HG03571 (cell line): ENCODE results near the gene MARCKSL1.

Source experiments
- ATAC-seq: cut with Tn5 transposase; IDR thresholded peaks from one replicate; pipeline ENCODE4 v1.9.1; 2021; ENCODE audit not compliant: unreplicated experiment

MARCKSL1 gene

DNA sequence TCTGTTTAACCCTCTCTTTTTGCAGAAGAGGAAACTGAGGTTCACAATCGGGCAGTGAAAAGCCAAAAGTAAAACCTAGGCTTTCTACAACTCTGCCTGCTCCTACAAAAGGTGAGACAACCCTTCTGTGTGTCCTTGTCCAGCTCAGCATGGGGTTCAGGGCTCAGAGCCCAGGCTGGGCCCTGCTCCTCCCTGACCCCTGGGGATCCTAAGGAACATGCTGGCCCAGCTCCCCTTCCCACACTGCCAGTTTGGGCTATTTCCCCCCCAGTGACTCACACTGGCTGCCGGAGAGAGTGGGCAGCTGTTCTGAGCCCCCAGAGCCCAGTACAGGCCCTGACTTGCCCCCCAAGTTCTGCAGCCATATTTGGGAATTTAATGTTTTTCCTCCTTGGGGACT is 17.4 kb upstream of the MARCKSL1 start:
- ATAC-seq = no peak

DNA sequence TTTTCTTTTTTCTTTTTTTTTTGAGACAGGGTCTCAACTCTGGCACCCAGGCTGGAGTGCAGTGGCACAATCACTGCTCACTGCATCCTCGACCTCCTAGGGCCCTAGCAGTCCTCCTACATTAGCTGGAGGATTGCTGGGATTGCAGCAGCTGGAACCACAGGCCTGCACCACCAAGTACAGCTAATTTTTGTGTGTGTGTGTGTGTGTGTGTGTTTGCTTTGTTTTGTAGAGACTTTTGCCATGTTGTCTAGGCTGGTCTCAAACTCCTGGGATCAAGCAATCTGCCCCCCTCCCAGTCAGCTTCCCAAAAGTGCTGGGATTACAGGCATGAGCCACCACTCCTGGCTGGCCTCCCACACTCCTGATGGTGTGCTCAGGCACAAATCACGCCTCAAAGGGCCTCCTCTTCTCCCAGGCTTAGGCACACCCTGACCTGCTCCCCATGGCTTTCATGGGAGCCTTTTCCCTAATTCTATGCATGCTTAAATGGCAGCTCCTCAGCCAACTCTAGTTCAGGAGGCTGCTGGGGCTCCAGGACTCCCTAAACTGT is 16.9 kb upstream of the MARCKSL1 start:
- no peak for ATAC-seq

DNA sequence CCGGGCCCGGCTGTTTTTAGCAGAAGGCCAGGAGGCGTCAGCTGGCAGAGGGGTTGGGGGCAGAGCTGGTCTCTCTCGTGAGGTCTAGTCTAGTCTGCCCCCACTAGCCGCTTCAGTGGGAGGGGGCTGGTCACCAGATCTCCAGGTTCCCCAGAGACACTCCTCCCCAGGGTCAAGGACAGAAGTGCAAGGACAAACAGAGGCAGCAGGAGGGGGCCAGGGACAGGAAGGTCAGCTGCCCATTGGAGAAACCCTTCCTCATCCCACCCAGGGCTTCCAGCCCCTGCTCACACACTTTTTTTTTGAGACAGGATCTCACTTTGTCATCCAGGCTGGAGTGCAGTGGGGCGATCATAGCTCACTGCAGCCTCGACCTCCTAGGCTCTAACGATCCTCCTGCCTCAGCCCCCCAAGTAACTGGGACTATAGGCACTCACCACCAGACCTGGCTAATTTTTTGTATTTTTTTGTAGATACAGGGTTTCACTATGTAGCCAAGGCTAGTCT is 16.3 kb upstream of the MARCKSL1 start:
- ATAC-seq = no peak

DNA sequence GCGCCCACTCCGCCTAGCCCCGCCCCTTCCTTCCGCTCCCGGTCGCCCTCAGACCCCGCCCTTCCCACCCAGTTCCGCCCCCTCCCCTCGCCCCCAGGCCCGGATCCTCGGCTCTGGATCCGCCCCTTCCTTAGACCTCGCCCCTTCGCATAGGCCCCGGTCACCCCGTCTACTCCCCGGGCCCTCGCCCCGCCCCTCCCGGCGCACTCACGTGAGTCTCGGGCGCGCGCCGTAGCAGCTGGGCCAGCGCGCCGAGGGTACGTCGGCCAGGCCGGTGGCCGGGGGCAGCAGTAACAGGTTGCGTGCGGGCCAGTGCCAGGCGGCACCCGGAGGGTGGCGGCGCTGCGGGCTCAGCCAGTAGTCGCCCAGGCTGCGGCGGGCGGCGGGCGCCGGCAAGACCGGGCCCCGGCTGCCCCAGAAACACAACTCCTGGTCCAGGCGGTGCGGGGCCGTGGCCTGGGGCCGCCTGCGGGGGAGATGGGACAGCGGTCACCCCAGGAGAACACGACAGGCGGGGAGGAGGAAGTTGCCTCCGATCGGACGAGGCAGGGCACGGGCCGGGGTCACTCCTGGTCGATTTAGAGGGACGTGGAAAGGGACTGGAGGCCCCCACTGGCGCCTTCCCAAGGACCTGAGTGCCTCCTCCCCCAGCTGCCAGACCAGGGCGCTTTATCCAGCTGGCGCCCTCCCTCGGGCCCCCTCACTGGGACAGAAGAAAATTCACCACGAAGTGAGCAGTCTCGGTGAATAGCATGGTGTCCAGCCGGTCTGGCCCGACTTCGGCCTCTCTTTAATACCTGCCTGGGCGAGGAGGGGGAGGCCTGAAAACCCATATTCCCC is 15.6 kb upstream of the MARCKSL1 start:
- ATAC-seq = peak; percentile 77

DNA sequence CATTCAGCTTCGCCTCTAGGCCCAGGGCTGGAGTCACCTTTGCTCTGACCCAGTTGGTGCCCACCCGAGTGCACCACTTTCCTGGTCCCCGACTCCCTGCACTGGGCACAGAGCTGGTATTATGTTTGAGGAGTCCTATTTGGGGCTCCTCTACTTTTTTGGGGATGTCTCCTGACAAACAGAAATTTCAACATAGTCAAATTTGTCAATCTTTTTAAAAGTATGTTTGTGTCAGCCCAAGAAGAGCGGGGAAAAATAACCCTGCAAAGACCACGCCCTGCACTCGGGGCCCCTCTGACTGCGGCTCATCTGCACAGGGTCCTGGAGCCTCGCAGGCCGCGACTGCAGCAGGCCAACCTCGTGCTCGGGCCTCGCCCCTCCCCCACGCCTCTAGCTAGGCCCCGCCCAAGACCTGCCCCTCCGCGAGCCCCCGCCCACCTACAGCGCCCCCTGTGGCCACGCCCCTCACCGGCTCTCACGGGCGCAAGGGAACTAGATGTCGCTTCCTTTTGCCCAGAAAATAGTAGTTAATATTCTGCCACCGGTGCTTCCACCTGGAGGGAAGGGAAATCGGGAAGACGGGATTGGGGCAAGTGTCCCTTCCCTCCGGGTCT is 14.9 kb upstream of the MARCKSL1 start:
- ATAC-seq = peak; percentile 34

DNA sequence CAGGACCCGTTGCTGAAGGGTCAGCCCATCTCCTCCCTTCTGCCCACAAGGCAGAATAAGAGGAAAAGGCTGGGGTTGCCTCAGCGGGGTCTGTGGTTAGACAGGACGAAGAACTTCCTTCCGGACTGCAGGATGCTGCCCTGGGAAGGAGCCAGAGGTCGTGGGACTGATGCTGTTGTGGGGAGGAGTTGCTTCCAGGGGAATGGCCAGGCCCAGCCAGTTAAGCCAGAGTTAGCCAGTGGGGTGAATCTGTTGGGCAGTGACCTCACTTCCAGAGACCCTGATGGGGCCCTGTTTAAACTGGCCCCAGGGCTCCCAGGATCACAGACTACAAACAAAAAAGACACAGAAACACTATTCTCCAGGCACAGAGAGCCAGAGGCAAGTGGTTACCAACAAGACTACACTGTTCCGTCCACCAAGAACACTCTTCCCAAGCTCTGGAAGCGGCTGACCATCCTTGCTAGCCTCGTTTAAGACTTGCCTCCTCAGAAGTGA is 13.2 kb upstream of the MARCKSL1 start:
- ATAC-seq = no peak

DNA sequence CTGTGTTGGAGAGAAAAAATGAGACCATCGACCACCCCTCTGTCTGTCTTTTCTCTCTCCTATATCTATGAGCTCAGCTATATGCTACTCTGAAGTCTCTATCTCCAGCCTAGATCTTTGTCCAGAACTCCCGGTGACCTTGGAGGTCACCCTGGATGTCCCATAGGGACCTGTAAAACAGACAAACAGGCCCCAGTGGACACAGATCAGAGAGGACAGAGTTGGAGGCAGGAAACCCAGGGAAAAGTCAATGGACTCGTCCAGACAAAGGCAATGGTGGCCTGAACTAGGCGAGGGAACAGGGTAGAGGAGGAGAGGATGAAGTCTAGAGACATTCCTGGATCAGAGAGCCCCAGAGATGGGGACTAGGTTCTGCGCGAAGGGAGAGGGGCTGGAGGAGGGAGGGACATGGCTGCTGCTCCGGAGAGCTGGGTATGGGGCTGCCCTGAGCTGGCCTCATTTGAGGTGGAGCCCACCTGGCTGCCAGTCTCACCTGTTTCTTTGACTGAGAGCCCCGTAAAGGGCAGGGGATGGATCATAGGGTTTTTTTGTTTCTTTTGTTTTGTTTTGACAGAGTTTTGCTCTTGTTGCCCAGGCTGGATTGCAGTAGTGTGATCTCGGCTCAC is 10.6 kb upstream of the MARCKSL1 start:
- no peak for ATAC-seq

DNA sequence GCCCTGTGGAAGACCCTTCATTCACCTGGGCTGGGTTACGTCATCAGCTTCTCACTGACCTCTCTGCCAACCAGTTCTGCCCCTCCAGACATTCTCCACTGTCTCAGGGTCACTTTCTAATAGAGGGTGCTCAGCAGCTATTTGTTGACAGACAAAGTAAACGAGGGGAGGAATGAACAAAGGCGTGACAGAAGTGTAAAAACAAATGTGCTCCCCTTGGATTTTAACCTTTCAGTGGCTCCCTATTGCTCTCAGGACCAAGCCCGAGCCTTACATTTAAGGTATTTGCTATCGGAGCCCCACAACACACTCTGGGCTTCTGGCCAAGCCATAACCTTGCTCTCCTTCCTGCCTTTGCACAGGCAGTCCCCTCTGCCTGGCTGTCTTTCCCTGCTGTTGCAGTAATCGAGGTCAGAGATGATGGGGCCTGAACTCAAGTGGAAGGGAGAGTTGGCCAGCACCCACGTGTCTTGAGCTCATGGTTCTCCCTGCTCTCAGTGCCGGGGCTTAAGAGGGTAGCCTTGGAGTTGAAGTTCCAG is 9.3 kb upstream of the MARCKSL1 start:
- no peak for ATAC-seq

DNA sequence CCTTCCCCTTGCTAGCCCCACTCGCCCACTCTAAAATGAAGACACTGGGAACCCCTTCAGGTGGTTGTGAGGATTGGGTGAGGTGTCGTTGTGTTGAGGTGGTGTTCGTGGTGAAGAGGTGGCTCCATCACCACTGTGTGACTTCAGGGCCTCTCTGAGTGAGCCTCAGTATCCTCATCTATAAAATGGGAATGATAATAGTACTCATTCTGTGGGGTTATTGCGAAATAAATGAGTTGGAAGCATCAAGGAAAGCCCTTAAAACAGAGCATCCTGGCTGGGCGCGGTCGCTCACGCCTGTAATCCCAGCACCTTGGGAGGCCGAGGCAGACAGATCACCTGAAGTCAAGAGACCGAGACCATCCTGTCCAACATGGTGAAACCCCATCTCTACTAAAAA is 6.7 kb upstream of the MARCKSL1 start:
- no peak for ATAC-seq

DNA sequence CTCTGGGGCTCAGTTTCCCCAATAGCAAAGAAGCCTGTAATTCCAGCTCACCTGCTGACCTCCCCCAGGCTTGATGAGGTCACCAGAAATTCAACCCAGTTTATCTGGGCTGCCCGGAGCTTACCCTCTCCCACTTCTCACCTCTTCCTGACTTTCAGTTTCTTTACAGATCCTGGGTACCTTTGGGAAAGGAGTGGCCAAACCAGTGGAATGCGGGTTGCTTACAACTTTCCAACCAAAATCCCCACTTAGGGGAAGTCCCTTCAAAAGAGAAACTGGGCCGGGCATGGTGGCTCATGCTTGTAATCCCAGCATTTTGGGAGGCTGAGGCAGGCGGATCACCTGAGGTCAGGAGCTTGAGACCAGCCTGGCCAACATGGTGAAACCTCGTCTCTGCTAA is 5.9 kb upstream of the MARCKSL1 start:
- no peak for ATAC-seq

DNA sequence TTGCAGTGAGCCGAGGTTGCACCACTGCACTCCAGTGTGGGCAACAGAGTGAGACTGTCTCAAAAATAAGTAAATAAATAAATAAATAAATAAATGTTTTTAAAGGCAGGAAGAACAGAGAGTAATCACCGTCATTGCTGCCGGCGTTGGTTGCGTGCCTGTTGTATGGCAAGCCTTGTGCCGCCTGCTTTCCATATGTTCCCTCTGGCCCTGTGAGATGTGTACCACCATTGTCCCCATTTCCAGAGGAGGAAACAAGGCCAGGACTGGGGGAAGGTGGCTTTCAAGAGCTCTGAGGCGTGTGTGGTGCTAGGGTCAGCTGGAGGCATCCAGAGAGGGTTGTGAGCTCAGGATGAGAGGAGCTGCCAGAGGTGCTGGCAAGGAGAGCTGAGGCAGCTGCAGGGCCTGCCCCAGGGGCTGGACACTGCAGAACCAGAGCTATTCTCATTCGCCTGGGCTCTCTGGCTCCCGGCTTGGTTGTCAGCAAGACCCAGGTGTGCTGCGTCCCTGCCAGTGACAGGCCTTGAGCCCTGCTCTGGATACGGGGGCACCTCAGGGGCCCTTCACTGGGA is 5.2 kb upstream of the MARCKSL1 start:
- no peak for ATAC-seq

DNA sequence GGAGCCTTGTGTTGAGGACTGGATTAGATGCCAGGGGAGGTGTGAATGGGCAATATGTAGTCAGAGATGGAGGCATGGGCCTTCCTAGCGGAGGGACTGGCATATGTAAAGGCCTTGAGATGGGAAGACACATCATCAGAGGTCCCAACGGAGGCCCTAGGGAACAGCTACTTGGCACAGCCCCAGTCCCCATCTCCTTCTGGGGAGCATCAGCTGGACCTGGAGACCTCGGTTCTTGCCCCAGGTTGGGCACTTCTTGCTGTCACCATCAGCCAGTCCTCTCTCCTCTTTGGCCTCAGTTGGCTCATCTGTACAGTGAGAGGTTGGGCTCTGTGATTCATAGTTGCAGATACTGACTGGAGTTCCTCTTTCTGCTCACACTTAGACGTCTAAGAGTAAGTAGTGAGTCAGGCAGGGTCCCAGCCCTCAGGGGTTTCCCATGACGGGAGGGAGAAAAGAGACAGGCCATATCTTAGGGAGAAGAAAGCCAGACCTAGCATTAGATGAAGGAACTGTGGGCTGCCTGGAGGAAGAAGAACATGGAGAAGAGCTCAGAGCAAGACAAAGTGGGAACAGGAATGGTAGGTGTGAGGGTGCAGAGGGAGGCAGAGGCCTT is 3.4 kb upstream of the MARCKSL1 start:
- peak; percentile 27 for ATAC-seq

DNA sequence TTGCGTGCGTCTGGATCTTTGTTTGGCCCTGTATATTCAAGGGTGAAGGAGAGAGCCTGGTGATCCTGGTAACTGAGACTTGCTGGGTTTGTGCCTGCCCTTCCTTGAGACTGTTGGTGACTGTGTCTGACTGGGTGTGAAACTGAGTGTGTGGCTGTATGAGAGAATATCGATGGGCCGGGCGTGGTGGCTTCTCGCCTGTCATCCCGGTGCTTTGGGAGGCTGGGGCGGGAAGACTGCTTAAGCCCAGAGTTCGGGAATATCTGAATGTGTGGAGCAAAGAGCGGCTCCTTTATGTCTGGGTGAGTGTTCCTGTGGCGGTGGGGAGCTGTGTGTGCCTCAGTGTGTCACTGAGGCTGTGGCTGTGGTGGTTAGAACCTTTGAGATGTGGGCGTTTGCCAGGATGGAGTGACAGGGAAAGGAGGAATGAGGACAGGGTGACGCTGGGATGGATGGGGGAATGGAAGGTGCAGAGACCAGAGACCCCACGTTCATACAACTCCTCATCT is 2.7 kb upstream of the MARCKSL1 start:
- no peak for ATAC-seq

DNA sequence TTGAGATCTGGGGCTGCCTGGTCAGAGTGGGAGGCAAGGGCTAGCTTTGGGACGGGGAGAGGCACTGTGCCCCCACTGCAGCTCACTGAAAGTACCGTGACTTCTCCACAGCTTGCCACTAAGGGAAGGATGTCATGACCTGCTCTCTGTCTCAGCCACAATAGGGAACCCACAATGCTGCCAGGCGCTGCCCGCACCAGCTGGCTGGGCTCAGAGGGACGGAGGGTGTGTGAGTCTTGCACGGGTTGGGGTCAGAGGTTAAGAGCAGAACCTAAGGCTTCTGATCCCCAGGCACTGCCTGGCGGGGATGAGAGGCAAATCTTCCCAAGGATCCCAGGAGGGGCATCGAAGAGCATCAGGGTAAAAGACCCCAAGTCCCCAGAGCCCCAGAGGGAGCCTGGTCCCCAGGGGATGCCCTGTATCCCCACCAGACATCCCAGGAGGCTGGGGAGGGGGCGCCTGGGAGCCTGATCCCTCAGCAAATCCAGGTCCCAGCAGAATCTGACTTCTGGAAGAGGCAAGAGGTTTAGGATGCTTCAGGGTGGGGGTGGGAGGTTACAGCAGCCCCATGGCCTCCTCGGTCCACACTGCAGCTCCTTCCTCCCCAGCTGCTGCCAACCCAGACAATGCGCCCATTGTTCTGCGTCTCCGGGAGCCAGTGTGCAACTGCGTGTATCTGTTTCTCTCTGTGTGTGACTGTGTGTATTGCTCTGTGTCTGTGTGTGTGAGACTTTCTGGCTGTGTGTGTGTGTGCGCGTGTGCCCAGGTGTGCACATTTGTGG is 2.0 kb upstream of the MARCKSL1 start:
- ATAC-seq = no peak

DNA sequence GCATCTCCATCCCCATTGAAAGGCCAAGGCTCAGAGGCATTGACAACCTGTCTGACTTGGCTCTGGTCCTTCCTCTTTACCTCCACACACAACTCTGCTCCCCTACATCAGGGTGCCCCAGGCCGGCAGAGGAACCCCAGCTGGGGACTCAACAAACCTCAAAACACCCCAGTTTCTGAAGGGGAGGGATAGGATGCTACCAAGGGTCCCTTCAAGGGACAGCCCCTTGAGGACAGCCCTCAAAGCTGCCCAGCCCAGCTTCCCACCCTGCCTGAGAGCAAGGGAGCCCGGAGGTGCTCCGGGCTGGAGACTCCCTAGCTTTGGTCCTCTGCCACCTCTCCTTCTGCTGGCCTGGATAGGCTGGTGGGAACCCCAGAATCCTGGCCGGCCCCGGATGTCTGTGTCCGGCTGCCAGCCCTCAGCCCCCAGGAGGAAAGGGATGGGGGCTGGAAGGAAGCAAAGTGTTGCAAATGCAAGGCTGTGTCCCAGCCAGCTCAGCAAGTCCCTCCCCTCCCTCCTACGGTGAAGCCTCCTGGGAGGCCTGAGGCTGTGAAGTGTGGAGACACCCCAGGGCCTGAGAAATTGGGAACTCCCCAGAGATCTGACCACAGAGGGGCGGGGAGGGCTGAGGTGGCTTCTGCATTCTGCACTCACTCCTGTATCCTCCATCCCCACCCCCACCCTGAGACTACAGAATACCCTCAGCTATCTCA is 1.1 kb upstream of the MARCKSL1 start:
- no peak for ATAC-seq

DNA sequence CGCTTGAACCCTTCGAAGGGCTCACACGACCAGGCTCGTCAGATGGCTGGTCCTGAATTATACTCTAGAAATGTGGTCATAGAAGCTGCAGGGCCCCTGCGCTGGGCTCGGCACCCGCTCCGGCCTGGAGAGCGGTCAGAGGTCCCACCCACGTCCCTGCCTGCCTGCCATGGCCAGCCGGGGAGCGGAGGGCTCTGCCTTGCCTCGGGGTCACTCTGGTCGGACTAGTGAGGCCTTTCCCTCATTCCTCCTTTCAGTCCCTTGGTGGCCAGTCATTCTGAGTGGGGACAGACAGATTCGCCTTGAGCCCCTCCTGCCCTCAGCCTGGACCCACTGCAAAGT is 529 bp upstream of the MARCKSL1 start:
- no peak for ATAC-seq

DNA sequence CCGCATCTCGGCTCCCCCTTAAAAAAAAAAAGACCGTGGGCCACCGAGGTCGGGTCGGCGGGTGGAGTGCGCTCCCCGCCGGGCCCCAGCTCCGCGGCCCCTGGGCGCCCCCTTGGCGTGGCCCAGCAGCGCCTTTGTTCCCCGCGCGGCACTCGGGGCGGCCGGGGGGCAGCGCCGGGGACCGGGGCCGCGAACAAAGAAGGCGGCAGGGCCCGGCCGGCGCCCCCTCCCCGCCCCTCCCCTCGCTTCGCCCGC is 571 bp downstream of the MARCKSL1 start:
- ATAC-seq = no peak

DNA sequence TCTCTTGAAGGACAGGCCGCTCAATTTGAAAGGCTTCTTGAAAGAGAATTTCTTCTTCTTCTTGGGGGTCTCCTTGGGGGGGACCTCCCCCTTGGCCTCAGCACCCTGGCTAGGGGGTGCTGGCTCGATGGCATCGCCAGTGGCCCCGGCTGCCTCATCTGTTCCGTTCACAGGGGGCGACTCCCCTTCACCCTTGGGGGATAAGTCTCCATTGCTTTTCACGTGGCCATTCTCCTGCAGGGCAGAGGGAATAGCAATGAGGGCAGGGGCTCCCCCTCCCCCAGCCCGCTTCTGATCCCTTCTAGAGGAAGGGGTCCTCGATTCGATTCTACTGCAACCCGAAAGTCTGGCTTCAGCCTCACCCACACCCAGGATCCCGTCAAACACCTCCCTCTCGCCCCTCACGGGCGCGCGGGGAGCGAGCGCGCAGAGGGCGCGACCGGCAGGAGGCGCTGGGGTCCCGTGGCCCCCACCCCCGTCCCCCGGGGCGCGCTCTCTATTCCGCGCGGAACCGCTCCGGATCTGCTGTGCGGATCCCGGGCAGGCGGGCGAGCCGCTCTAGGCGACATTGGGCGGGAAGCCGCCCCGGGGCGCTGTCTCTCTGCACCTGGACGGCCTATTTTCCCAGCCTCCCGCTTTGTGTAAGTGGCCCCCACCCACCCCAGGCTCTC is 1.0 kb downstream of the MARCKSL1 start:
- ATAC-seq = no peak
